Measurements from ENCODE around the gene AMHR2.
"Not testable (repeated sequence)": the region's sequence is repeated elsewhere in the genome, so short reads cannot be mapped to it uniquely, and the experiment has no call there.

The AMHR2 gene

DNA sequence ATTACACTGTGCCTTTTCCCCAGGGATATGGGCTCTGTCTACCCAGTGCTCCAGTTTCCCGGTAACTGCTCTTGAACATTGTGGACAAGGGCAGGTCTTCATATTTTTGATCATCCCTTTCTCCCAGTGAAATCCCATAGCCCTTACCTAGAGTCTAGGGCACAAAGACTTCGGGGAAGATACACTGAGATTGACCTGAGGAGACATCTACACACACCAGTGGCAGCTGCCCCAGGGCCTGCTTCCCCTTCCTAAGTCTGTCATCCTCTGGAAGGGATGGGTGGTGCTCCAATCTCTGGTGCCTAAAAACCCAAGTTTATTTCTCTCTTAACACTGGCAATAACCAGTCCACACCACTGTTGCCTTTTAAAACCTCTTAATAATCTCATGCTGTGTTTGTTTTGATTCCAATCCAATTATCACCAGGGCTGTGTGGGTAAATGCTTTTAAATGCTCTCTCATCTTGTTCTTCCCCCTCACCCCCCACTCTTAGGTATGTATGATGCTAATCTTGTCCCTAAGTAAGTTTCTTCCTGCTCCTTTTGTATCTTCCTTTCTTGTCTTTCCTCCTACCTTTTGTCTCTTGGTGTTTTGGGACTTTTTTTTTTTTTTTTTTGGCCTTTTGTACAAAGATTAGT, 7.8 kb upstream of the AMHR2 start:
- DNase-seq, result not testable (repeated sequence)

DNA sequence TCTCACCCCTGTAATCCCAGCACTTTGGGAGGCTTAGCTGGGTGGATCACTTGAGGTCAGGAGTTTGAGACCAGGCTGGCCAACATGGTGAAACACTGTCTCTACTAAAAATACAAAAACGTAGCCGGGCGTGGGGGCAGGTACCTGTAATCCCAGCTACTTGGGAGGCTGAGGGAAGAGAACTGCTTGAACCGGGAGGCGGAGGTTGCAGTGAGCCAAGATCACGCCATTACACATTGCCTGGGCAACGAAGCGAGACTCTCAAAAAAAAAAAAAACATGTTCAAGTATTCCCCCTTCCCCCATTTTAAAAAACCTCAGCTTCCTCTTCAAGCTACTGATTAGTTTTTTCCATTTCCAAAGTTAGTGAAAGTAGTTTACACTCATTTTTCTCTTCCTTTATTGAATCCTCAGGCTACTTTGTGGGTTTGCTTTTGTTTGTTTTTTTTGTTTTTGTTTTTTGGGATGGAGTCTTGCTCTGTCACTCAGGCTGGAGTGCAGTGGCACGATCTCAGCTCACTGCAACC, 6.3 kb upstream of the AMHR2 start:
- DNase-seq, result not testable (repeated sequence)

DNA sequence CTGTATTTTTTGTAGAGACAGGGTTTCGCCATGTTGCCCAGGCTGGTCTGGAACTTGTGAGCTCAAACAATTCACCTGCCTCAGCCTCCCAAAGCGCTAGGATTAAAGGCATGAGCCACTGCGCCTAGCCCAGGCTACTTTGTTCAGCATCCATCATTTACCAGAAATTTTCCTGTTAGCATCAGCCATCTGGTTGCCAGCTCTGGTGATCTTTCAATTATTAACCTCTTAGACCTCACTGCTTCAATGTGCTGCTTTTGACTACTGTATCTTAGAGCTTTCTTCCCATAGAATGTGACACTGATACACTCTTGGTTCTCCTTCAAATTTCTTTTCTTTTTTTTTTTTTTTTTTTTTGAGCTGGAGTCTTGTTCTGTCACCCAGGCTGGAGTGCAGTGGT, 5.4 kb upstream of the AMHR2 start:
- DNase-seq, result no peak

DNA sequence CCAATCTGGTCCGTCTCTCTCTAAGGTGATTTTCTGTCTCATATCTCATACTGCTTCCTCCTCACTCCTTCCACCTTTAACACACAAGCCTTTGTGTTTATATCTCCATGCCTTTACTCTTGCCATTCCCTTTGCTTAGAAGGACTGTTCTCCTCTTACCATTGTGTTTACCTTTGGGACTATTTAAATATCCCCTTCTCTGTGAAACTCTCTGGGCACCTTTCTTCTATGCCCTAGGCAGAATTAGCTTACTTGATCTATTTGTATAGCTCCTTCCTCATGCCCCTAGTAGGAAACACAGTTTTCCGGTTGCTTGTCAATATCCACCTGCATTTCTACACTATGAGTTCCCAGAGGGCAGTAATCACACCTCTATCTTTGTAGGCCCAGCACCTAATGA, 3.9 kb upstream of the AMHR2 start:
- no peak for DNase-seq

DNA sequence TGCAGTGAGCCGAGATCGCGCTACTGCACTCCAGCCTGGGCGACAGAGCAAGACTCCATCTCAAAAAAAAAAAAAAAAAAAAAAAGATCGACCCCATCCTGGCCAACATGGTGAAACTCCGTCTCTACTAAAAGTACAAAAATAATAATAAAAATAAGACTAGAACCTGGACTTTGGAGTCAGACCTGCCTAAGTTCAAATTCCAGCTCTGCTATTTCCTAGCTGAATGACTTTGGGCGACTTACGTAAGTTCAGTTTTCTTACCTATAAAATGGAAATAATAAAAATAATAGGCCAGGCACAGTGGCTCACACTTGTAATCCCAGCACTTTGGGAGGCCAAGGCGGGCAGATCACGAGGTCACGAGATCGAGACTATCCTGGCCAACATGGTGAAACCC, 1.4 kb upstream of the AMHR2 start:
- DNase-seq, result not testable (repeated sequence)

DNA sequence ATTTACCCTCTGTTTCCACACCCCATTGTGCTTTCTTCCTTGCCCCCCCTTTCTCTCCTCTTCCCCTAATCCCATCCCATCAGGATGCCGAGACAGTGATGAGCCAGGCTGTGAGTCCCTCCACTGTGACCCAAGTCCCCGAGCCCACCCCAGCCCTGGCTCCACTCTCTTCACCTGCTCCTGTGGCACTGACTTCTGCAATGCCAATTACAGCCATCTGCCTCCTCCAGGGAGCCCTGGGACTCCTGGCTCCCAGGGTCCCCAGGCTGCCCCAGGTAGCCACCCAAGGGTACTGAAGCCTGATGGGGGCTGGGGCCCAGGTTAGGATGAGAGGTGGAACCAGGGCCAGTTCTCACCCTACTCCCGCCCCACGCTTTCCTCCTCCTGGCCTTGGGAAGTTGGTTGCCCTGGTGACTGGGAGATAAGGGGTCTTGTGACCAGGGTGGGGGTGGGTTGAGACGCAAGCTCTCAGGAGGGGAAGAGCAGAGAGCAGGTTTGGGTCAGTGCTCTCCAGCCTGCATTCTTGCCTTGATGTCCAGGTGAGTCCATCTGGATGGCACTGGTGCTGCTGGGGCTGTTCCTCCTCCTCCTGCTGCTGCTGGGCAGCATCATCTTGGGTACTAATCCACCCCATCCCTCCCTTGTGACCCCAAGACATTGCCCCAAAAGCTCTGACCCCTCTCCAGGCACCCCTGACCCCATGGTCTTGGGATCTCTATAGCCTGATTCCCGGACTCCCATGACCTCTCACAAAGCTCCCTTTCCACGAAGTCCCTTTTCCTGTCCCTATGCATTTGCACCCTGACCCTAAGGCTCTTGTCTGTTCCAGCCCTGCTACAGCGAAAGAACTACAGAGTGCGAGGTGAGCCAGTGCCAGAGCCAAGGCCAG, 1.2 kb downstream of the AMHR2 start:
- no peak for DNase-seq

DNA sequence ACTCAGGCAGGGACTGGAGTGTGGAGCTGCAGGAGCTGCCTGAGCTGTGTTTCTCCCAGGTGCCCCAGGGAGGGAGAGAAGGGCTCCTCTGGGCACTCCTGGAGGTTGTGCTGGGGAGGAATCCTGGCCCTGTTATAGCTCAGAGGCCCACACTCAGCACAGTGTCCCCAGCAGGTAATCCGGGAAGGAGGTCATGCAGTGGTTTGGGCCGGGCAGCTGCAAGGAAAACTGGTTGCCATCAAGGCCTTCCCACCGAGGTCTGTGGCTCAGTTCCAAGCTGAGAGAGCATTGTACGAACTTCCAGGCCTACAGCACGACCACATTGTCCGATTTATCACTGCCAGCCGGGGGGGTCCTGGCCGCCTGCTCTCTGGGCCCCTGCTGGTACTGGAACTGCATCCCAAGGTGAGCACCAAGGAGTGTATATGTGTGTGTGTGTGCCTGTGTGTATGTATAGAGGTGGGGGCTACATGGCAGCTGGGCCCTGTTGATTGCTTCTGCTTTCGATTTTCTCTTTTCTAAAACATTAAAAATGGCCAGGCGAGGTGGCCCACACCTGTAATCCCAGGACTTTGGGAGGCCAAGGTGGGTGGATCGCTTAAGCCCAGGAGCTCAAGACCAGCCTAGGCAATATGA, 2.0 kb downstream of the AMHR2 start:
- no peak for DNase-seq

DNA sequence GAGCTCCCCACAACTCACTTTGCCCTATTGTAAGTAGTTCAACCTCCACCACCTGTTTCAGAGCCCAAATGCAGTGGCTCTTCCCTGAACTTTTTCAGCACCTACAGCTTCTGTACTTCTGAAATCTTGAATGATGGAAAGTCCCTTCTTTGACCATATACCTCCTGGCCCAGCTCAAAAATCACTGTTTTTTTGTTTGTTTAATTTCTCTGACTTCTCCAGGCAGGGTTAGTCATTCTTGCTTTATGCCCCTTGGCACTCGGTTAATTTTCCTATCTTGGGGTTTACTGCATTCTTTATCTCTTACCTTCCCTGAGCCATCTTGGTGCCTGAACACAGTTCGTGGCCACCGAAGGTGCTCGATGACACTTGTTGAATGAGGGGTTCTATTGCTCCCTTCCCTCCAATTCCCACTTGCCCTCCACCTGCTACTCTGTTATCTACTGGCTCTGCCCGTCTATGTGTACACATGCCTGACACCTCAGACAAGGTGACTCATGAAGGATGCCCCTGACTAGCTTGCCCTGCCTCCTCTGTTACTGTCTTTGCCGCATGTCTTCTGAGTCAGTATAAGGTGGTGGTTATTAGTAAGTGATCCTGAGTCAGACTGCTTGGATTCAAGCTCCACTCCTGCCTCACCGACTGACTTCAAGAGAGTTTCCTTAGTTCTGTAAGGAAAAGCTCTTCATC, 4.4 kb downstream of the AMHR2 start:
- no peak for DNase-seq

DNA sequence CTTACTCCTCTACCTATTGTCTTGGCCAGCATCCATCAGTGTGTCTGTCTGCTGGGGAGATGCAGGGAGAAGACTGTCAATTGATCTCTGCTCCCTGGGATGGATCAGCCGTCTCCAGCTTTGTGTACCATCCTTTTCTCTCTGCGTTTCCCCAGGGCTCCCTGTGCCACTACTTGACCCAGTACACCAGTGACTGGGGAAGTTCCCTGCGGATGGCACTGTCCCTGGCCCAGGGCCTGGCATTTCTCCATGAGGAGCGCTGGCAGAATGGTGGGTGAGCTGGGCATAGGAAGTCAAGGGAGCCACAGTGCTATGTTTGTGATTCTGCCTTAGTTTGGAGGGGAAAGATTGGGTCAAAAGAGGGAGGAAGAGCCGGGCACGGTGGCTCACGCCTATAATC, 5.1 kb downstream of the AMHR2 start:
- no peak for DNase-seq

DNA sequence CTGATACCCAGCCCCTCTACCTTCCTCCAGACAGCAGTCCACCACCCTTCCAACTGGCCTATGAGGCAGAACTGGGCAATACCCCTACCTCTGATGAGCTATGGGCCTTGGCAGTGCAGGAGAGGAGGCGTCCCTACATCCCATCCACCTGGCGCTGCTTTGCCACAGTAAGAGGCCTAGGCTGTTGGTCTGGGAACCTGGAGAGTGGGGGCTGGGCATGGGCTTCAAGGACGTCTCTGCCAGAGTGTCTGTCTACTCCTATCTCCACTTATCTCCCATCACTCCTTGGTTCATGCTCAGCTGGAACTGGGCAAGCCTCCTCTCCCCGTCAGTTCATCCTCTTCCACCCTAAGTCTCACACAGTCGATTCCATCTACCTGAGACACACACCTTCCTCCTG, 6.5 kb downstream of the AMHR2 start:
- no peak for DNase-seq

DNA sequence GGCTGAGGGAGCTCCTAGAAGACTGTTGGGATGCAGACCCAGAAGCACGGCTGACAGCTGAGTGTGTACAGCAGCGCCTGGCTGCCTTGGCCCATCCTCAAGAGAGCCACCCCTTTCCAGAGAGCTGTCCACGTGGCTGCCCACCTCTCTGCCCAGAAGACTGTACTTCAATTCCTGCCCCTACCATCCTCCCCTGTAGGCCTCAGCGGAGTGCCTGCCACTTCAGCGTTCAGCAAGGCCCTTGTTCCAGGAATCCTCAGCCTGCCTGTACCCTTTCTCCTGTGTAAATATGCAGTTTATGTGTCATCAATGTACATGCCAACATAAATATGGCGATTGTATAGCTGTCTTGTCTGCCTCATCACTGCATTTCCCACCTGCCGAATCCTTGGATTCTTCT, 7.5 kb downstream of the AMHR2 start:
- no peak for DNase-seq

DNA sequence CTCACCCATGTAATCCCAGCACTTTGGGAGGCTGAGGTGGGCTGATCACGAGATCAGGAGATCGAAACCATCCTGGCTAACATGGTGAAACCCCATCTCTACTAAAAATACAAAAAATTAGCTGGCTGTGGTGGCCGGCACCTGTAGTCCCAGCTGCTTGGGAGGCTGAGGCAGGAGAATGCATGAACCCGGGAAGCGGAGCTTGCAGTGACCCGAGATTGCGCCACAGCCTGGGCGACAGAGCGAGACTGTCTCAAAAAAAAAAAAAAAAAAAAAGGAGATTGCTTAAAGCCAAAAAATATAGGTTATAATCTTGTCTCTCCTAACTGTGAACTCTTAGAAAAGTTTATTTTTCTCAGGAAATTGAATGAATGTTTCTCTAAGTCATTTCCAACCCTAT, 11.7 kb downstream of the AMHR2 start:
- not testable (repeated sequence) for DNase-seq

DNA sequence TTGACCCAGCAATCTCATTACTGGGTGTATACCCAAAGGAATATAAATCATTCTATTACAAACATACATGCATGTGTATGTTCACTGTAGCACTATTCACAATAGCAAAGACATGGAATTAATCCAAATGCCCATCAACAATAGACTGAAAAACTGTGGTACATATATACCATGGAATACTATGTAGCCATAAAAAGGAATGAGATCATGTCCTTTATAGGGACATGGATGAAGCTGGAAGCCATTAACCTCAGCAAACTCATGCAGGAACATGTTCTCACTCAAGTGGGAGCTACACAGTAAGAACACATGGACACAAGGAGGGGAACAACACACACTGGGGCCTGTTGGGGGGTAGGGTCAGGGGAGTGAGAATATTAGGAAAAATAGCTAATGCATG, 15.9 kb downstream of the AMHR2 start:
- DNase-seq, result not testable (repeated sequence)

DNA sequence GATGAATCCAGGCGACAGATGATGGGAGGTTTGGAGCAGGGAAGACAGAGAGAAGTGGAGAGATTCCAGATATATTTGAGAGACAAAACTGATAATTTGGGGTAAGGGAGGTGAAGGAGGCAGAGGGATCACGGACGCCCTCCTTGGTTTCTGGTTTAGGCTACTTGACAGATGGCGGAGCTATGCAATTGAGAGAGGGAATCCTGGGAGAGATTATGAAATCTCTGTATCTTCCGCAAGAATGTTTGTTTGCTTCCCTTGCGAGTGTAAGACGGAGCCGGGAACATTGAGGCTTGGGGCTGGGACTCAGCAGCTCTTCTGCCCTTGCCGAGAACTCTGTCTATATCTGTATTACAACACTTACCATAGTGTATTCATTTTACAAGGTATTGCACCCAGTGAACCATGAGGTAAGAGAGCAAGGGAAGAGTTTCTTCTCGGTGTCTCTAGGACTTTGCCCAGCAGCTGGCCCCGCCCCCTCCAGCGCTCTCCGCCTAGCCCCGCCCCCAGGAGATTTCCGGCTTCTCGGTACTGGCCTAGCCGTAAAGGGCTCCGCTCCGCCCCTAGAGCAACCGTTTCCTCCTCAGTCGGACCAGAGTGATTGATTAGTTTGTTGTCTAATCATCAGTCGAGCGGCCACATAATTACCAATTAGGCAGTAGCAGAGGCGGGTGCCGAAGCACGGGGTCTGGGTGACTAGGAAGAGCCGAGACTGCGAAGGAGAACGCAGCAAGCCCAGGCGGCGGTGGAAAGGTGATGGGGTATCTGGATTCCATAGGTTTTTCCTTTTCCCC, 17.6 kb downstream of the AMHR2 start, which contains the start of gene PRR13:
Gene PRR13 (plus strand): TSS at position 695 of the 794 bp plus-strand sequence. CDS start 981 bp downstream, outside the sequence.
- DNase-seq, result peak; percentile 97

DNA sequence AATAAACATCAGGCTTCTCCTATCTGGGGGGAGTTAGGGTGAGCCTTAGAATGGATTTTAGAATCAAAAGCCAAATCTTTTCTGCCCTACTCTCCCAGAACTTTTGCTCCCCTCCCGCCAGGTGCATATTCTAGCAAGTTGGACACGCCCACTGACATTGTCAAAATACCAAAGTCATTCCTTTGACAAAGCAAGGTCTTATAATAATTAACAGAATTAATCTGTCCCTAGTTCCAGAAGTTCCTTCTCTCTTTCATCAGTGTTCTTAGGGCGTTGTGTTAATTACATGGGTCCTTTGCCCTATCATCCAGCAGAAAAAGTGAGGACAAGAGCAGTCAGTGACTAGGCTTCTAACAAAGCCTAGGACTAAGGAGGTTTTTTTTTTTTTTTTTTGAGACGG, 20.3 kb downstream of the AMHR2 start:
- DNase-seq, result no peak

DNA sequence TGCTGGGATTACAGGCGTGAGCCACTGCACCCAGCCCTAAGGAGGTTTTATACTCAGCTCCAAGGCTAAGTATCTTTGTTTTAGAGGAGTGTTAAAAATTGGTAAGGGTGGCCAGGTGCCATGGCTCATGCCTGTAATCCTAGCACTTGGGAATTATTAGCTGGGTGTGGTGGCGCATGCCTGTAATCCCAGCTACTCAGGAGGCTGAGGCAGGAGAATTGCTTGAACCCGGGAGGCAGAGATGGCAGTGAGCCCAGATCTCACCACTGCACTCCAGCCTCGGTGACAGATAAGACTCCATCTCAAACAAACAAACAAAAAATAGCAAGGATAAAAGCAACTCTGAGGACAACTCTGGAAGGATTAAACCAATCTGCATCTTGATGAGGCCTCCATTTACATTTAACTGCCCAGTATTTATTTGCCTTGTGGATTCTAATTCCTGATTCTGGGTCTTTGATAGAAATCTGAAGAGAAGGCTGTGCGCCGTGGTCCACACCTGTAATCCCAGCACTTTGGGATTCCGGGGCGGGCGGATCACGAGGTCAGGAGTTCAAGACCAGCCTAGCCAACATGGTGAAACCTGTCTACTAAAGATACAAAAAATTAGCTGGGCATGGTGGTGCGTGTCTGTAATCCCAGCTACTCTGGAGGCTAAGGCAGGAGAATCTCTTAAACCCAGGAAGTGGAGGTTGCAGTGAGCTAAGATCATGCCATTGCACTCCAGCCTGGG, 21.1 kb downstream of the AMHR2 start:
- not testable (repeated sequence) for DNase-seq

DNA sequence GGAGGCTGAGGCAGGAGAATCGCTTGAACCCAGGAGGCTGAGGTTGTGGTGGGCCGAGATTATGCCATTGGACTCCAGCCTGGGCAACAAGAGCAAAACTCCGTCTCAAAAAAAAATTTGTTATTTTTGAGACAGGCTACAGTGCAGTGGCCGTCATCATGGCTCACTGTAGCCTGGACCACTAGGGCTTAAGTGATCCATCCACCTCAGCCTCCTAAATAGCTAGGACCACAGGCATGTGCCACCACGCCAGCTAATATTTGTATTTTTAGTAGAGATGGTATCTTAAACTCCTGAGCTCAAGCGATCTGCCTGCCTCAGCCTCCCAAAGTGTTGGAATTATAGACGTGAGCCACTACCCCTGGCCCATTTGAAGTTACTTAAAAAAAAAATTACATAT, 27.3 kb downstream of the AMHR2 start:
- no peak for DNase-seq

DNA sequence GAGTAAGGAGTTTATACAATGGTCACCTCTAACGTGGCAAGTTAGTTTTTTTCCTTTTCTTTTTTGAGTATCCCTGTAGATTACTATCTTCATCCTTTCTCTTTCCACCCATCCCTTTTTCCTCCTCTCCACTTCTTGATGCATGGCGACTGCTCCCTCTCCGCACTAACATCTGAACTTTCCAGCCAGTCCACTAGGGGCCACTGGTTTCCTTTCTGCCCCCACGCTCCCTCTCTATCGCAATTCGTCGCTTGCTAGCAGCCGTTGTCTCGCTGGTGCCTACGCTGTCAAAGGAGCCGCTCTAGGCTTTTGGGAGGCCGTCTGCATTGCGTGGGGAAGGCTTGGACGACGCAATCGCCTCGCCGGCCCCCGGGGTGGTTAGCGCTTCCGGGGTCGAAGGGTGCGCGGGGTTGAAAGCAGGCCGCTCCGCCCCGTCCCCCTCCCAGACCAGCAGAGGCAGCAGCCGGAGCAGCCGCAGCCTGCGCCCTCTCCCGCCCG, 28.1 kb downstream of the AMHR2 start, which contains the start of gene PCBP2:
Gene PCBP2 (plus strand): TSS at position 442 of the 498 bp plus-strand sequence. CDS start 2,699 bp downstream, outside the sequence.
- peak; percentile 98 for DNase-seq

DNA sequence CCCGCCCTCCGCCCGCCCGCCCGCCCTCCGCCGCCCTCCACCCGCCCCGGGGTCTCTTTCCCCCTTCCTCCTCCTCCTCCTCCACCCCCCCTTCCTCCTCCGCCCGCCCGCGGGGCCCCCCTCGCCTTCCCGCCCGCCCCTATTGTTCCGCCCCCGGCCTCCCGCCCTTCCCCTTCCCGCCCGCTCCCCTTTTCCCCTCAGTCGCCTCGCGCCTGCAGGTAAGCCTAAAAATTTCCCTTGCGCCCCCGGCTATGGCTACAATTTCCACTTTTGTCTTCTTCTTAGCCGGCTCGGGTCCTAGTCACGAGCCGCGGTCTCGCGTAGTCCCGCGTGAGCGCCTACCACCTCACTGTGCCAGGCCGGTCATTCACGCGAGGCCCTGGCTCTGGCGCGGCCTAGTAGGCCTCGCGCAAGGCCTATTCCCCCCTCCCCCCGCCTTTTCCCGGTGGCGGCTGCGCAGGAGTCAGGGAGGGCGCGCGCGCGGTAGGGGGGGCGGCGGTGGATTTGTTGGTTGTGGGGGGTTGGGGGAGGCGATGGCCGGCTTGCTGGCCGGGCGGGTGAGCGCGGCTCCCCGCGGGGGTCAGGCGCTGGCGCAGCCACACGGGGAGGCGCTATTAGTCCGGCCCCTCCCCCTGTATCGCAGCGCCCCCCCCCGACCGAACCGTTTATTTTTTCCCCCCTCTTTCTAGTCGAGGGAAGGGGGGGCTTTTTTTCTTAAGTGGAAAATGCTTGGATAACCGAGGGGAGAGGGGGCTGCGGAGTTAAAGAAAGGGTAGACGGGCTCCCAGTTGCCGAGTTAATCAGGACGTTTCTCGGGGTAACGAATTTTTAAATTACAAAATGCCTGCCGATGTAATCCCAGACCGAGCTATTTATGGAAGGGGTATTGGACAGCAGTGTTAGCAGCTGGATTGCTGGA, 28.8 kb downstream of the AMHR2 start:
- DNase-seq, result peak; percentile 75

Data from central memory CD4-positive, alpha-beta T cell (primary cell).